ENCODE measurements around the gene SERPINB3. TPM values are rescaled to one million over a fixed set of nuclear protein-coding genes. Genes with fewer than 3 reads are reported as not detected.

Gene SERPINB3
- total and polyA plus RNA-seq, 8 donors: 0.61 to 46.5 (median 1.2) TPM; not detected in 4

- Histone ChIP-seq H3K36me3 (no peaks in the 10 kb centered on the region), H3K4me3 (no peak overlapping the region), H3K27me3 (no peaks in the 10 kb centered on the region), H3K4me1 (no peaks in the 10 kb centered on the region), H3K27ac (no peak overlapping the region), H3K9me3 (peaks cover 0 to 43% (median 31%) of the 10 kb centered on the region in 4 donors)
- no peak for DNase-seq
- TF ChIP-seq, protein P1, sequence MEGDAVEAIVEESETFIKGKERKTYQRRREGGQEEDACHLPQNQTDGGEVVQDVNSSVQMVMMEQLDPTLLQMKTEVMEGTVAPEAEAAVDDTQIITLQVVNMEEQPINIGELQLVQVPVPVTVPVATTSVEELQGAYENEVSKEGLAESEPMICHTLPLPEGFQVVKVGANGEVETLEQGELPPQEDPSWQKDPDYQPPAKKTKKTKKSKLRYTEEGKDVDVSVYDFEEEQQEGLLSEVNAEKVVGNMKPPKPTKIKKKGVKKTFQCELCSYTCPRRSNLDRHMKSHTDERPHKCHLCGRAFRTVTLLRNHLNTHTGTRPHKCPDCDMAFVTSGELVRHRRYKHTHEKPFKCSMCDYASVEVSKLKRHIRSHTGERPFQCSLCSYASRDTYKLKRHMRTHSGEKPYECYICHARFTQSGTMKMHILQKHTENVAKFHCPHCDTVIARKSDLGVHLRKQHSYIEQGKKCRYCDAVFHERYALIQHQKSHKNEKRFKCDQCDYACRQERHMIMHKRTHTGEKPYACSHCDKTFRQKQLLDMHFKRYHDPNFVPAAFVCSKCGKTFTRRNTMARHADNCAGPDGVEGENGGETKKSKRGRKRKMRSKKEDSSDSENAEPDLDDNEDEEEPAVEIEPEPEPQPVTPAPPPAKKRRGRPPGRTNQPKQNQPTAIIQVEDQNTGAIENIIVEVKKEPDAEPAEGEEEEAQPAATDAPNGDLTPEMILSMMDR (IDR thresholded peaks at IDR 0.05): no peak
- no peak for TF ChIP-seq POLR2A (IDR thresholded peaks at IDR 0.05)
- no peak for TF ChIP-seq EP300 (IDR thresholded peaks at IDR 0.05)
- no peak for TF ChIP-seq POLR2AphosphoS5 (IDR thresholded peaks at IDR 0.05)
- intact Hi-C loops (cut with DNase I; ENCODE audit: low total_unique reads): no loop called here
These were observed 33.9 kb downstream of the SERPINB3 start for GRCh38 chr18:63627819-63628218.

DNA sequence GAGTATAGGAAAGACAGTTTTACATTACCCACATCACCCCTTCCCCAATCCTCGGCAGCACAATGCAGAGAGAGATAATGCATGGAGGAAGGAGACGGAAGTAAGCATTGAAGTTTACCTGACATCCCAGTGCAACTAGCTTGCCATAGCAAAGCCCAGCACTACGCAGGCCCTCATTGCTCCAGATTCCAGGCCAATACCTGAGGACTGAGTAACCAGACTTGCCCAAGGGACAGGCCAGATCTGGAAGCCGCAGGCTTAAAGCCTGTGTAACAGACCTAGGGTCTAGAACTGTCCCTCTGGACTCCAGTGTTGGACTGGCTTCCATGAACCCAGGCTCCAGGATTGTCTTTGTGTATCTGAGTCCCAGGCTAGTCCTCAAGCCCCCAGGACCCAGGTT, 35.3 kb downstream of the SERPINB3 start:
- WGBS, 5 donors: 65 to 80% (median 76%) methylated on average over 3 to 4 of the region's 4 CpGs
- no peak overlapping the region for H3K27ac ChIP-seq
- H3K4me3 ChIP-seq: no peak overlapping the region
- TF ChIP-seq POLR2A (IDR thresholded peaks at IDR 0.05) (no peak), POLR2AphosphoS5 (IDR thresholded peaks at IDR 0.05) (no peak), EP300 (IDR thresholded peaks at IDR 0.05) (no peak)
- TF ChIP-seq, protein P1 (IDR thresholded peaks at IDR 0.05): no peak
- H3K4me1 ChIP-seq: no peaks in the 10 kb centered on the region
- intact Hi-C loops (cut with DNase I; ENCODE audit: low total_unique reads): no loop called here
- no peak for DNase-seq
- H3K9me3 ChIP-seq: peaks cover 0 to 43% (median 31%) of the 10 kb centered on the region in 4 donors
- H3K36me3 ChIP-seq: no peaks in the 10 kb centered on the region
- H3K27me3 ChIP-seq: no peaks in the 10 kb centered on the region

DNA sequence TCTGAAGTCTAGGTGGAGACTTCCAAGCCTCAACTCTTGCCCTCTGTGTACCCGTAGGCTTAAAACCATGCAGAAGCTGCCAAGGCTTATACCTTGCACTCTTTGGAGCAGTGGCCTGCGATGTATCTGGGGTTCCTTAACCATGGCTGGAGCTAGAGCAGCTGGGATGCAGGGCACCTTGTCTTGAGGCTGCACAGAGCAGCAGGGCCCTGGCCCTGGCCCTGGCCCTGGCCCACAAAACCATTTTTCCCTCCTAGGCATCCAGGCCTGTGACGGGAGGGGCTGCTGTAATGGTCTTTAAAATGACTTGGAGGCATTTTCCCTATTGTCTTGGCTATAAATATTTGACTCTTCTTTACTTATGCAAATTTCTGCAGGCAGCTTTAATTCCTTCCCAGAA, 36.8 kb downstream of the SERPINB3 start:
- TF ChIP-seq, protein P1 (IDR thresholded peaks at IDR 0.05): no peak
- TF ChIP-seq POLR2A (IDR thresholded peaks at IDR 0.05): no peak
- no peak for TF ChIP-seq EP300 (IDR thresholded peaks at IDR 0.05)
- no peak for TF ChIP-seq POLR2AphosphoS5 (IDR thresholded peaks at IDR 0.05)
- 86 to 96% (median 90%) methylated on average over 3 of the region's 3 CpGs for whole genome bisulfite sequencing, 5 donors
- no peaks in the 10 kb centered on the region for H3K36me3 ChIP-seq
- H3K9me3 ChIP-seq: peaks cover 0 to 43% (median 34%) of the 10 kb centered on the region in 4 donors
- H3K27me3 ChIP-seq: no peaks in the 10 kb centered on the region
- no peak for DNase-seq
- intact Hi-C loops (cut with DNase I; ENCODE audit: low total_unique reads): no loop called here
- H3K4me3 ChIP-seq: no peak overlapping the region
- H3K27ac ChIP-seq: no peak overlapping the region
- no peaks in the 10 kb centered on the region for H3K4me1 ChIP-seq

DNA sequence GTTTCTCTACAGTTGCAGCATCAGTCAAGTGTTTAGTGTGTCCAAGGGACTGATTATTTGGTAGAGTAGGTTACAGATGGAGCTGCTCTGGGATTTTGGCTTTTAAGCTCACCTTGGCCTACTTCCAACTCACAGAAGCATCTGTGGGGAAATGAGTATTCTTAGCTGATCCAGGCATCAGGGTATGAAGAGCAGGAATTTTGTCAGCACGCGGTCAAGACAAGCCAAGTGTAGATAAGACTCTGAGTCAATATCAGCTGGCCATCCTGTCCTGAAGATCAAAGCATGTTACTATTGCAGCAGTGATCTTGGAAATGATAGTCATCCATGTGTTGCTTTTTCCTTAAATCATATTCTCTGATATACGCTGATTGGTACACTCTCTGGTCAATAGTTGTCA, 42.0 kb downstream of the SERPINB3 start:
- H3K27me3 ChIP-seq: no peaks in the 10 kb centered on the region
- 74 to 89% (median 76%) methylated on average over 3 of the region's 3 CpGs for WGBS, 5 donors
- DNase-seq: no peak
- intact Hi-C loops (cut with DNase I; ENCODE audit: low total_unique reads): no loop called here
- H3K27ac ChIP-seq: no peak overlapping the region
- TF ChIP-seq EP300 (IDR thresholded peaks at IDR 0.05) (no peak), POLR2A (IDR thresholded peaks at IDR 0.05) (no peak), POLR2AphosphoS5 (IDR thresholded peaks at IDR 0.05) (no peak)
- TF ChIP-seq, protein P1 (IDR thresholded peaks at IDR 0.05): no peak
- peaks cover 0 to 10% (median 8%) of the 10 kb centered on the region in 4 donors for H3K9me3 ChIP-seq
- no peaks in the 10 kb centered on the region for H3K4me1 ChIP-seq
- H3K4me3 ChIP-seq: no peak overlapping the region
- no peaks in the 10 kb centered on the region for H3K36me3 ChIP-seq

All from stomach (tissue), 9 donors.